Type B pancreatic cell (in vitro differentiated cells): ENCODE measurements around the gene MYPOP. TPM values are rescaled to one million over a fixed set of nuclear protein-coding genes. Genes with fewer than 3 reads are reported as not detected.
A peak's percentile ranks its signal among the peaks of the same experiment; 100 is the strongest.

Experiments used
- DNase-seq: peaks from one replicate; pipeline ENCODE4 v3.0.0; 2021; ENCODE audit warnings: mixed read lengths; ENCODE audit not compliant: unreplicated experiment; ENCODE audit errors: extremely low spot score
- H3K27ac Mint-ChIP-seq: 2 replicates; pipeline ENCODE4 v1.8.0; 2021; ENCODE audit warnings: mild to moderate bottlenecking, mixed read lengths
- H3K27me3 Mint-ChIP-seq: 2 replicates; pipeline ENCODE4 v1.8.0; 2021; ENCODE audit warnings: mixed read lengths
- H3K36me3 Mint-ChIP-seq: 2 replicates; pipeline ENCODE4 v1.8.0; 2021; ENCODE audit warnings: mixed read lengths
- H3K4me1 Mint-ChIP-seq: one replicate; pipeline ENCODE4 v1.8.0; 2021; ENCODE audit warnings: mixed read lengths; ENCODE audit not compliant: unreplicated experiment
- H3K4me3 Mint-ChIP-seq: 2 replicates; pipeline ENCODE4 v1.8.0; 2021; ENCODE audit warnings: mild to moderate bottlenecking, mixed read lengths
- H3K9me3 Mint-ChIP-seq: 2 replicates; pipeline ENCODE4 v1.8.0; 2021; ENCODE audit warnings: mixed read lengths
- total RNA-seq: library from RNA; stranded (reverse); gene quantifications from 2 replicates; pipeline ENCODE4 v1.2.1, GENCODE V29; 2021; ENCODE audit warnings: low replicate concordance
- TF ChIP-seq, protein P1 (sequence below): fragments of 200-600 bp; sonication (generic); conservative IDR thresholded peaks from 2 replicates; pipeline ENCODE4 v1.5.0; 2021; ENCODE audit warnings: antibody characterized with exemption, mild to moderate bottlenecking

The MYPOP gene
- total RNA-seq, 1 donor from 2014 or later = 8.5 TPM

DNA sequence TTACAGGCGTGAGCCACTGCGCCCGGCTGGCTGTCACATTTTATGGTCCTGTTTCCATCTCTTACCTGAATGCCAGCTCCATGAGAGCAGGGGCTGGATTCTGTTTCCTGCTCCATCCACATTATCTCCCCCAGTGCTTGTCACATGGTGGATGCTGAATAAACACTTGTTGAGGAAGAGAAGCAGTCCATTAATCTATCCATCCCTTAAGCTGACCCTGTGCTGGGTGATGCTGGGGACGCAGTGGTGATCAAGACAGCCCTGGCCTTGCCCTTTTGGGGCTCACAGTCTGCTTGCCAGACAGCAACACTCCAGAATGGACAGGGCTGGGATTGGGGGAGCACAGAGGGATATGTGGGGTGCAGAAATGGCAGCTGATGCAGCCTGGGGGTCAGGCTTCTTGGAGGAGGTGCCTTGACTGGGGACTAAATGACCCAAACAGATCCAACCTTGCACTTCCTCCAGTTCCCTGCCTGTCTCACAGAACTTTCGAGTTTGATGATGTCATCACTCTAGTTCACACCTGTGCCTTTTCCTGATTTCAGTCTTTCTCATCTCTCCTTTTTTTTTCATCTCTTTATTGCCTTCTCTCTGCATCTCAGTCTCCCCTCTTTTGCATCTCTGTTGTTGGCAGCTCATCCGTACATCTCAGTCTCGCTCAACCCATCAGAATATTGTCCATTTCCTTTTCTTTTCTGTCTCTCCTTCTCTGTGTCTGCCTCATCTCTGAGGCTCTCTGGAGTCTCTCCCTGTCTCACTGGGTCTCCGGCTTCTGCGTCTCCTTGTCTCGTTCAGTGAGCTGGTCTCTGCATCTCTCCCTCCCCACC lies 21.1 kb downstream of the MYPOP start:
- H3K36me3 Mint-ChIP-seq = peaks cover 5% of the 10 kb centered on the region
- peak overlapping the region; percentile 94 for H3K4me3 Mint-ChIP-seq
- peak overlapping the region; percentile 78 for H3K27ac Mint-ChIP-seq
- no peaks in the 10 kb centered on the region for H3K9me3 Mint-ChIP-seq
- TF ChIP-seq, protein P1, sequence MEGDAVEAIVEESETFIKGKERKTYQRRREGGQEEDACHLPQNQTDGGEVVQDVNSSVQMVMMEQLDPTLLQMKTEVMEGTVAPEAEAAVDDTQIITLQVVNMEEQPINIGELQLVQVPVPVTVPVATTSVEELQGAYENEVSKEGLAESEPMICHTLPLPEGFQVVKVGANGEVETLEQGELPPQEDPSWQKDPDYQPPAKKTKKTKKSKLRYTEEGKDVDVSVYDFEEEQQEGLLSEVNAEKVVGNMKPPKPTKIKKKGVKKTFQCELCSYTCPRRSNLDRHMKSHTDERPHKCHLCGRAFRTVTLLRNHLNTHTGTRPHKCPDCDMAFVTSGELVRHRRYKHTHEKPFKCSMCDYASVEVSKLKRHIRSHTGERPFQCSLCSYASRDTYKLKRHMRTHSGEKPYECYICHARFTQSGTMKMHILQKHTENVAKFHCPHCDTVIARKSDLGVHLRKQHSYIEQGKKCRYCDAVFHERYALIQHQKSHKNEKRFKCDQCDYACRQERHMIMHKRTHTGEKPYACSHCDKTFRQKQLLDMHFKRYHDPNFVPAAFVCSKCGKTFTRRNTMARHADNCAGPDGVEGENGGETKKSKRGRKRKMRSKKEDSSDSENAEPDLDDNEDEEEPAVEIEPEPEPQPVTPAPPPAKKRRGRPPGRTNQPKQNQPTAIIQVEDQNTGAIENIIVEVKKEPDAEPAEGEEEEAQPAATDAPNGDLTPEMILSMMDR = no peak
- H3K27me3 Mint-ChIP-seq = peaks cover 5% of the 10 kb centered on the region
- no peak for DNase-seq
- H3K4me1 Mint-ChIP-seq = peaks cover 37% of the 10 kb centered on the region

DNA sequence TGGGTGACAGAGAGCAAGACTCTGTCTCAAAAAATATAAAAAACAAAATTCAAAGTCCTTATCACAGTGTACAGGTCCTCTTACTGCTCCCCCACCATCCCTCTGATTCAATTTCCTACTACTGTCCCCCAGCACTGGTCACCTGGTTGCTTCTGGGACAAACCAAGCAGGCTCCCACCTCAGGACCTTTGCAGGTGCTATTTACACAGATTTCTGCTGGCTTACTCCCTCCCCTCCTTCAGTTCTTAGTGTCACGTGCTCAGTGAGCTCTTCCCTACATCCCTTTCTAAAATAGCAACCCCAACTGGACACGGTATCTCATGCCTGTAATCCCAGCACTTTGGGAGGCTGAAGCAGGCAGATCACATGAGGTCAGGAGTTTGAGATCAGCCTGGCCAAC lies 22.4 kb downstream of the MYPOP start:
- H3K36me3 Mint-ChIP-seq = peaks cover 5% of the 10 kb centered on the region
- TF ChIP-seq, protein P1 = no peak
- H3K27ac Mint-ChIP-seq = peak overlapping the region; percentile 15
- no peak for DNase-seq
- H3K27me3 Mint-ChIP-seq = peaks cover 10% of the 10 kb centered on the region
- no peaks in the 10 kb centered on the region for H3K9me3 Mint-ChIP-seq
- peaks cover 37% of the 10 kb centered on the region for H3K4me1 Mint-ChIP-seq
- H3K4me3 Mint-ChIP-seq = no peak overlapping the region

DNA sequence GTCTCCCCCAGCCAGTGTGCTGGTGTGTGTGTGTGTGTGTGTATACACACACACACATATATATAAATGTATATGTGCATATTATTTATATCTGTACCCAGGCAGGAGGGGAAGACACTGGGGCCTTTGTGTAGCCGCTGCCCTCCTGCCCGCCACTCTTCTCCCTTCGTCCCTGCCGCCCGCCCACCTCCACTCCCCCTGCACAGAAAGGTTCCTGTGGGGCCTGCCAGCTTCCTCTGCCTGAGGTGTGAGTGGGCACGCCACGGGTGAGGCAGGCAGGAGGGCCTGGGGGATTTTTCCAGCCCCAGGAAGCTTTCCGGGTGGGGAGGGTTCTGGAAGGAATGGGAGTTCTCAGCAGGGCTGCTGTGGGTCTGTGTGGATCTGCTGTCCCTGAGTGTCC lies 23.4 kb downstream of the MYPOP start:
- H3K4me3 Mint-ChIP-seq = peak overlapping the region; percentile 51
- peak overlapping the region; percentile 91 for H3K27ac Mint-ChIP-seq
- TF ChIP-seq, protein P1 = no peak
- H3K4me1 Mint-ChIP-seq = peaks cover 42% of the 10 kb centered on the region
- H3K9me3 Mint-ChIP-seq = no peaks in the 10 kb centered on the region
- no peak for DNase-seq
- peaks cover 10% of the 10 kb centered on the region for H3K27me3 Mint-ChIP-seq
- H3K36me3 Mint-ChIP-seq = peaks cover 5% of the 10 kb centered on the region

DNA sequence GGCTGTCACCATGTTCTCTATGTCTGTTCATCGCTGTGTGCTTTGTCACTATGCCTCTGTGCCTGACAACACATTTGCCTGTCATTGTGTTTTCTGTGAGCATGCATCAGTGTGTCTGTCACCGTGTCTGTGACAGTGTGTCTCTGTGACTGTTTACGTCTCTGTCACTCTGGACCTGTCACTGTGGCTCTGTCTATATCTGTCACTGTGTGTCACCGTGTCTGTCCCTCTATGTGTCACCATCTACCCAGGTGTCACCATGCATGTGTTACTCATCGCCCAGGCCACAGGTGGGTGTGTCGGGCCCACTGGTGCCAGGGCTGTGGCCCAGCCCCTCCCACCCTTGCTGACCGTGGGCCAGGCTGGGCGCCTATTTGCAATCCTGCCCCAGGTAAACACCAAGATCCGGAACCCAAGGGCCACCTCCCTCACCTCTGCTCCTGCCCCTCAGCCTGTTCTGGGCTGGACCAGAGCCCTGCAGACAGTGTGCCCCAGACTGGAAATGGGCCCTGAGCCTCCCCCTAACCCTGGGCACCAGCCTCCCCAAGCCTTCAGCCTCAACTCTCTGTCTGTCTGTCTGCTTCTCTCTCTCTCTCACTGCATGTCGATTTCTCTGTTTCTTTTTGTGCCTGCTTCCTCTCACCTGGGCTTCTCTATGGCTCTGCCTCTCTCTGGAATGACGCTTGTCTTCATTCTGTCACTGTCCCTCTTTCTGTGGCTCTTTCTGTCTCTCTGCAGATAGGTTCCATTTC lies 24.2 kb downstream of the MYPOP start:
- no peaks in the 10 kb centered on the region for H3K9me3 Mint-ChIP-seq
- peaks cover under 1% of the 10 kb centered on the region for H3K36me3 Mint-ChIP-seq
- peaks cover 41% of the 10 kb centered on the region for H3K4me1 Mint-ChIP-seq
- TF ChIP-seq, protein P1 = no peak
- H3K27ac Mint-ChIP-seq = peak overlapping the region; percentile 91
- H3K4me3 Mint-ChIP-seq = peak overlapping the region; percentile 60
- H3K27me3 Mint-ChIP-seq = peaks cover 10% of the 10 kb centered on the region
- no peak for DNase-seq

DNA sequence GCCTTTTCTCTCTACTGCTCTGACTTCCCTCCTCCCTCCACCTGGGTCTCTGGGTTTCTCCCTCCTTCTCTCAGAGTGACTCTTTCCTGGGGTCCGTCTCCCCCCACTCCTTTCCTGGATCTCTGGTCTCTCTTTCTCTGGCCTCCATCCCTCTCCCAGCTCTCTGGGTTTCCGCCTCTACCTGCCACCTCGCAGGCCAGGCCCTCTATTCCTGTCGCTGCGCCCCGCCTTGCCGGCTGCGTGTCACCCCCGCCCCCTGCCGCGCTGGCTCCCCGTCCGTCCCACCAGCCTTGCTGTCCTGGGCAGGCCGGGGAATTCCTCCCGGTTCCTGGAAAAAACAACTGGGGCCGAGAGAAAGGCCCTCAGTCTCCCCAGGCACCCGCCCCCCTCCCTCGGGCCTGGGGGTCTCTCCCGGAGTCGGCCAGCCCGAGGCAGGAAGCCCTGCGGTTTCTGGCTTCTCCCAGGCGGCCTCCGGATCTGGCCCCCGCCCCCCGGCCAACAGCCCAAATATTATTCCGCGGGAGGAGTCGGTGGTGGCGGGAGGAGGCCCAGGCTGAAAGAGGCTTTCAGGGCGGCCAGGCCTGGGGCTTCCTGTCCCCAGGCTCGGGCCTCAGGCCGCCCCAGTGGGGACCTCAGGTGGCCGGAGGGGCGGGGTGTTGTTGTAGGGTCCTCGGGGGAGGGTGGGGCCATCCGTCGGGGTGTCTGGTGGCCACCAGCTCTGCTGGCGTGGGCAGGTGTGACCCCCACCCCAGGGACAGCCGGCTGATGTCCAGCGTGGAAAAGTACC lies 25.8 kb downstream of the MYPOP start:
- Mint-ChIP-seq H3K27ac (peak overlapping the region; percentile 20), H3K36me3 (no peaks in the 10 kb centered on the region), H3K4me1 (peaks cover 33% of the 10 kb centered on the region), H3K9me3 (no peaks in the 10 kb centered on the region), H3K4me3 (peak overlapping the region; percentile 7), H3K27me3 (peaks cover 10% of the 10 kb centered on the region)
- peak; percentile 72 for DNase-seq
- TF ChIP-seq, protein P1 = no peak
